GM12891 (cell line): ENCODE measurements around the gene TFF3.

Experiments
- DNase-seq: peaks from one replicate; pipeline ENCODE4 v3.0.0; 2011; ENCODE audit warnings: low spot score; ENCODE audit not compliant: insufficient read length
- FAIRE-seq: peaks from 2 replicates; lab custom pipeline; 2011; peaks lifted over from hg19 to GRCh38; lab: Jason Lieb, UNC
- PAX5 ChIP-seq: IDR thresholded peaks from 2 replicates; pipeline ENCODE4 v1.6.1; 2011; ENCODE audit warnings: low read length, moderate library complexity, mild to moderate bottlenecking; ENCODE audit not compliant: insufficient read depth, severe bottlenecking
- POLR2A ChIP-seq: IDR thresholded peaks from 2 replicates; pipeline ENCODE4 v1.6.1; 2011; ENCODE audit warnings: low read depth, low read length, control low read depth
- POLR2AphosphoS5 ChIP-seq: IDR thresholded peaks from 2 replicates; pipeline ENCODE4 v1.6.1; 2011; ENCODE audit warnings: low read depth, low read length, control low read depth
- POU2F2 ChIP-seq: IDR thresholded peaks from 2 replicates; pipeline ENCODE4 v1.6.1; 2011; ENCODE audit warnings: low read depth, mild to moderate bottlenecking, control low read depth, low read length, moderate library complexity
- SPI1 ChIP-seq: IDR thresholded peaks from 2 replicates; pipeline ENCODE4 v1.6.1; 2011; ENCODE audit warnings: low read depth, low read length, control low read depth
- TAF1 ChIP-seq: IDR thresholded peaks from 2 replicates; pipeline ENCODE4 v1.6.1; 2011; ENCODE audit warnings: low read depth, low read length, control low read depth

TFF3 gene

GRCh38 chr21:42314616-42315295 is 453 bp downstream of the TFF3 start:
- TF ChIP-seq POLR2AphosphoS5 = no peak
- no peak for TF ChIP-seq TAF1
- TF ChIP-seq SPI1 = no peak
- no peak for TF ChIP-seq POLR2A
- TF ChIP-seq PAX5 = no peak
- TF ChIP-seq POU2F2 = no peak
- no peak for DNase-seq
- no peak for FAIRE-seq

- DNase-seq (no peak), FAIRE-seq (no peak)
- TF ChIP-seq PAX5 (no peak), POLR2A (no peak), SPI1 (no peak), POU2F2 (no peak), TAF1 (no peak), POLR2AphosphoS5 (no peak)
Observed at GRCh38 chr21:42313501-42313969, 1.7 kb downstream of the TFF3 start.

GRCh38 chr21:42312626-42313104 is 2.5 kb downstream of the TFF3 start:
- no peak for TF ChIP-seq PAX5
- no peak for TF ChIP-seq TAF1
- no peak for TF ChIP-seq POLR2AphosphoS5
- no peak for TF ChIP-seq POLR2A
- no peak for TF ChIP-seq SPI1
- TF ChIP-seq POU2F2 = no peak
- DNase-seq (no peak), FAIRE-seq (no peak)

- FAIRE-seq (no peak), DNase-seq (no peak)
- TF ChIP-seq POU2F2 (no peak), POLR2AphosphoS5 (no peak), TAF1 (no peak), SPI1 (no peak), PAX5 (no peak), POLR2A (no peak)
Observed at GRCh38 chr21:42311816-42312625, 3.2 kb downstream of the TFF3 start.

GRCh38 chr21:42311160-42311559 is 4.0 kb downstream of the TFF3 start:
- FAIRE-seq (no peak), DNase-seq (no peak)
- TF ChIP-seq PAX5 = no peak
- no peak for TF ChIP-seq POU2F2
- no peak for TF ChIP-seq SPI1
- no peak for TF ChIP-seq POLR2AphosphoS5
- TF ChIP-seq TAF1 = no peak
- no peak for TF ChIP-seq POLR2A

- no peak for DNase-seq
- FAIRE-seq = no peak
Observed at GRCh38 chr21:42310411-42311001, 4.7 kb downstream of the TFF3 start.

GRCh38 chr21:42309753-42310213 is 5.4 kb downstream of the TFF3 start:
- TF ChIP-seq SPI1 (no peak), TAF1 (no peak), PAX5 (no peak), POLR2AphosphoS5 (no peak), POU2F2 (no peak)
- peak; percentile 84 for FAIRE-seq

More at GRCh38 chr21:42310411-42311001, 4.7 kb downstream of the TFF3 start:
- TF ChIP-seq POLR2AphosphoS5 (no peak), SPI1 (no peak), POLR2A (no peak), PAX5 (no peak), TAF1 (no peak), POU2F2 (no peak)

GRCh38 chr21:42308914-42309752 is 6.1 kb downstream of the TFF3 start:
- TF ChIP-seq TAF1 (no peak), PAX5 (no peak), SPI1 (no peak), POLR2AphosphoS5 (no peak), POLR2A (no peak), POU2F2 (no peak)
- DNase-seq = no peak
- FAIRE-seq = peak; percentile 69

More at GRCh38 chr21:42309753-42310213, 5.4 kb downstream of the TFF3 start:
- peak; percentile 83 for DNase-seq
